ENCODE data around the gene CDH4. TPM values are rescaled to one million over a fixed set of nuclear protein-coding genes. Genes with fewer than 3 reads are reported as not detected.

The CDH4 gene
- total and polyA plus RNA-seq, 2 donors (not counting 3 experiments of a cell fraction or from before 2014, with no cell fraction given) = 0.17 to 0.51 TPM

DNA sequence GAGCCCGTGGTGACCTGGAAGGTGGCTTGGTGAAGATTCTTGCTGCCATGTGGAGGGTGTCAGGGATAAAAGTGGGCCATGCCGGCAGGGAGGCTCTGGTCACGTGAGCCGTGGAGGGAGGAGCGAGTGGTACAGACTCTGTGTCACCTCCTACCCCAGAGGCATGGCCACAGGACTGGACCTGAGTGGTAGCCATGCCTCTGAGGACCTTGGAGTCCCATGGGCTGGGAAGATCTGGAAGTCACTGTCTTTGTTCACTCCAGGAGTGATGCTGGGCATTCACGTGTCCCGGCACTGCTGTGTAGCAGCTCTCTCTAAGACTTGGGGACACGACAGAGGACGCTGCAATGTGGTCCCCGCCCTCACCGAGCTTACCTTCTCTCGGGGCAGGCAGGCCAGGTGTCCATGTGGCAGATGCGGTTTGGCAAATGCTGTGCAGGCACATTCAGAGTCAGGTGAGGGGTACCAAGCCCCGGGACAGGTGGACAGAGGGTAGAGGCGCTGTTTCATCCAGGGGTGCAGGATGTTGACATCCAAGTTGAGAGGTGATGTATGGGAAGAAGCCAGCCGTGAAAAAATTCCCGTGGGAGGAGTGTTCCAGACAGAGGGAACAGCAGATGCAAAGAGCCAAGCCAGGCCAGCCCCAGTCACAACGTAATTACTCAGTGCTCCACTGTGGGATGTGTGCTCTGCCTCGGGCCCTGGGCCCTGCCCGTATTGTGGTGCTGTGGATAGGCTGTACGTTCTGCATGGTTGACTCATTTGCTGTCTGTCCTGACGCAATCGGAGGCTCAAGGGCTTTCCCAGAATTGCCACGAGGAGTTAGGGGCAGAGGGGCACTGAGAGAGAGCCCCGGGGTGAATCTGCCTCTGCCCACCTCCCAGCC, 505.9 kb downstream of the CDH4 start:
- POLR2A ChIA-PET = no interaction called here
- no peak overlapping the region for H3K4me3 ChIP-seq (replicated peaks in 1 of 3; ENCODE audit: insufficient read depth in 1 of 3, low read depth in 1 of 3, low read length in 3 of 3)
- peaks cover 5% of the 10 kb centered on the region for H3K4me1 ChIP-seq (ENCODE audit: control insufficient read depth, extremely low read depth, insufficient read depth, low read length)
- no peaks in the 10 kb centered on the region for H3K79me2 ChIP-seq (ENCODE audit: control insufficient read depth, insufficient read depth, low read length)
- TF ChIP-seq, protein P1, sequence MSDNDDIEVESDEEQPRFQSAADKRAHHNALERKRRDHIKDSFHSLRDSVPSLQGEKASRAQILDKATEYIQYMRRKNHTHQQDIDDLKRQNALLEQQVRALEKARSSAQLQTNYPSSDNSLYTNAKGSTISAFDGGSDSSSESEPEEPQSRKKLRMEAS (IDR thresholded peaks at IDR 0.05; ENCODE audit: insufficient read depth, insufficient read length) = no peak
- TF ChIP-seq MYC (IDR thresholded peaks at IDR 0.05; ENCODE audit: low read depth, low read length) = no peak
- TF ChIP-seq FOS (IDR thresholded peaks at IDR 0.05; ENCODE audit: borderline replicate concordance, insufficient read depth, low read length) = no peak
- TF ChIP-seq, protein P2, sequence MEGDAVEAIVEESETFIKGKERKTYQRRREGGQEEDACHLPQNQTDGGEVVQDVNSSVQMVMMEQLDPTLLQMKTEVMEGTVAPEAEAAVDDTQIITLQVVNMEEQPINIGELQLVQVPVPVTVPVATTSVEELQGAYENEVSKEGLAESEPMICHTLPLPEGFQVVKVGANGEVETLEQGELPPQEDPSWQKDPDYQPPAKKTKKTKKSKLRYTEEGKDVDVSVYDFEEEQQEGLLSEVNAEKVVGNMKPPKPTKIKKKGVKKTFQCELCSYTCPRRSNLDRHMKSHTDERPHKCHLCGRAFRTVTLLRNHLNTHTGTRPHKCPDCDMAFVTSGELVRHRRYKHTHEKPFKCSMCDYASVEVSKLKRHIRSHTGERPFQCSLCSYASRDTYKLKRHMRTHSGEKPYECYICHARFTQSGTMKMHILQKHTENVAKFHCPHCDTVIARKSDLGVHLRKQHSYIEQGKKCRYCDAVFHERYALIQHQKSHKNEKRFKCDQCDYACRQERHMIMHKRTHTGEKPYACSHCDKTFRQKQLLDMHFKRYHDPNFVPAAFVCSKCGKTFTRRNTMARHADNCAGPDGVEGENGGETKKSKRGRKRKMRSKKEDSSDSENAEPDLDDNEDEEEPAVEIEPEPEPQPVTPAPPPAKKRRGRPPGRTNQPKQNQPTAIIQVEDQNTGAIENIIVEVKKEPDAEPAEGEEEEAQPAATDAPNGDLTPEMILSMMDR (IDR thresholded peaks at IDR 0.05; ENCODE audit: extremely low read depth in 1 of 2, insufficient read depth in 1 of 2, low read depth in 1 of 2, low read length in 2 of 2) = no peak
- no peak for TF ChIP-seq GATA2 (IDR thresholded peaks at IDR 0.05; ENCODE audit: insufficient read depth, insufficient read length, low read depth, low read length)
- TF ChIP-seq EZH2 (IDR thresholded peaks at IDR 0.05; ENCODE audit: borderline replicate concordance, low read depth, low read length, severe bottlenecking) = no peak
- no peak for TF ChIP-seq POLR2AphosphoS5 (IDR thresholded peaks at IDR 0.05; ENCODE audit: insufficient read depth, low read depth, low read length)
- TF ChIP-seq JUN (IDR thresholded peaks at IDR 0.05; ENCODE audit: borderline replicate concordance, insufficient read depth, insufficient read length, low read depth) = no peak
- TF ChIP-seq POLR2A (IDR thresholded peaks at IDR 0.05; ENCODE audit: low read depth, low read length) = no peak
- H3K9ac ChIP-seq (replicated peaks; ENCODE audit: extremely low read depth, insufficient read depth, low read length) = no peak overlapping the region
- no peak overlapping the region for H3K27ac ChIP-seq (ENCODE audit: insufficient read depth, low read depth, low read length)
- FAIRE-seq (no peak), DNase-seq (ENCODE audit: low read depth, low spot score) (no peak)
- H3K36me3 ChIP-seq (ENCODE audit: control insufficient read depth in 2 of 2, extremely low read depth in 1 of 2, insufficient read depth in 2 of 2, low read length in 2 of 2) = no peaks in the 10 kb centered on the region
- intact Hi-C loops (cut with micrococcal nuclease) (no loop called here), dilution Hi-C loops (cut with MboI; ENCODE audit: extremely low pct_ligation_motif_present, low sequenced_read_pairs) (no loop called here)
- BruUV-seq (replicated peaks) = no TSS peak
- H3K9me1 ChIP-seq (replicated peaks; ENCODE audit: control insufficient read depth, extremely low read depth, insufficient read depth, low read length) = no peaks in the 10 kb centered on the region
- CTCF ChIA-PET = no interaction called here
- no peak overlapping the region for H2AFZ ChIP-seq (ENCODE audit: low read depth, low read length)
- H3K27me3 ChIP-seq (ENCODE audit: control insufficient read depth in 2 of 2, insufficient read depth in 2 of 2, low read length in 2 of 2) = no peaks in the 10 kb centered on the region
- H4K20me1 ChIP-seq (replicated peaks; ENCODE audit: control insufficient read depth, extremely low read depth, insufficient read depth, low read length) = no peaks in the 10 kb centered on the region
- H3K9me3 ChIP-seq (replicated peaks; ENCODE audit: control insufficient read depth, insufficient read depth, low read length) = no peaks in the 10 kb centered on the region
- H3K4me2 ChIP-seq (ENCODE audit: insufficient read depth, low read length) = no peak overlapping the region

Measured in endothelial cell of umbilical vein (primary cell).